ENCODE measurements around the gene ZDHHC18. TPM values are rescaled to one million over a fixed set of nuclear protein-coding genes. Genes with fewer than 3 reads are reported as not detected.

ZDHHC18 gene
- total RNA-seq, 1 experiment from 2014 or later = 33.1 TPM

DNA sequence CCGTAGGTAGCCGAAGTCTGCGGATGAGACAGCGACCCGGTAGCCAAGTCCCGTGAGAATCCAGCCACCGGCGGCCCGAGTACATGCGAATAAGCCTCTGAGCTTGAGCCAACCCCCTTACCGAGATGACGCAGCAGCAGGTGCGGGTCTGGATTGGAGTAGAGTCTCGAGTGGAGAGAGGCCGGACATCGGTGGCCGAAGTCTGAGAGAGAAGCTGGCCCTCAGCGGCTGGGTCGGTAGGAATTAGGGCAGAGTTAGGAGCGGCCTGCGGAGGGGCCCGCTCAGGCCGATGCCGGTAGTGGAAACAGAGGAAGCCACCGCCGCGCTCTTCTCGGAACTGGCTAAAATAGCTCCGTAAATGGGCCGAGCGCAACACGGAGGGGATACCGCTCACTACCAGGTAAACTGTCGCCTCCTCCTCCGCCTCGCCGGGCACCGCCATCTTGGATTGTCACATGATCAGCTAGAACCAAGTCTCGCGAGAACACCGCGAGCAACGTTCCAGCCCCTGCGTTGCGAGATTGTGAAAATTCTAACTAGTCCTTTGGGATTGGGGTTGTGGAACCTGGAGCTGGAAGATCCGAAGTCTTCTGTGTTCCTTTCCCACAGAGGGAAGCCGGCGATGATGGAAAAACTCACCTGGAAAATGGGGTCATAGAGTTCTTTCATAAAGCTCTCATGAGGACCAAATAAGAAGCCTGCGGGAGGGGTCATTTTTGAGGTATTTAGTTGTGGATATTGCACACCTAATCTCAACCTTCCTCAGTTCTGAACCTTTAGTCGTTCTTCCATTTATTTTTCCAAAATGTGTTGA lies 73.7 kb downstream of the ZDHHC18 start, which contains the start of gene GPATCH3:
GPATCH3 (minus strand) TSS at position 467 of the 814 bp plus-strand sequence; CDS start at position 442, 25 bp downstream.
- Histone ChIP-seq H2AK5ac (ENCODE audit: insufficient read length, low read length) (no peak within 1 kb of the TSS), H3K56ac (ENCODE audit: insufficient read length, low read depth, low read length) (no peak within 1 kb of the TSS), H3K9ac (ENCODE audit: extremely low read depth, insufficient read length, low read length) (peak within 1 kb of the TSS; percentile 73), H4K91ac (ENCODE audit: insufficient read length, low read depth, low read length) (peak within 1 kb of the TSS; percentile 62), H3K4ac (ENCODE audit: low read depth, low read length) (no peak within 1 kb of the TSS), H3K14ac (ENCODE audit: insufficient read depth, low read length) (peak within 1 kb of the TSS; percentile 65), H3K79me2 (ENCODE audit: insufficient read depth, low read length) (peaks cover 8% of the 10 kb centered on the region; the same call in 1 of the 2 replicates), H2BK5ac (ENCODE audit: insufficient read length, low read length) (no peak within 1 kb of the TSS), H3K9me3 (ENCODE audit: control insufficient read depth, low read depth, low read length) (no peaks in the 10 kb centered on the region), H3K23ac (ENCODE audit: insufficient read length, low read depth, low read length) (no peak within 1 kb of the TSS), H4K20me1 (ENCODE audit: control insufficient read depth, insufficient read depth, insufficient read length) (no peaks in the 10 kb centered on the region), H3K79me1 (ENCODE audit: insufficient read depth, low read depth, low read length, poor library complexity, severe bottlenecking) (peaks cover 5% of the 10 kb centered on the region), H3T11ph (ENCODE audit: low read length) (no peak within 1 kb of the TSS), H3K4me1 (ENCODE audit: insufficient read depth, low read length) (peaks cover 5% of the 10 kb centered on the region; the same call in 1 of the 2 replicates), H2BK20ac (ENCODE audit: low read depth, low read length, poor library complexity, severe bottlenecking) (no peak within 1 kb of the TSS), H3K27me3 (ENCODE audit: insufficient read depth, low read length) (no peaks in the 10 kb centered on the region), H2BK12ac (ENCODE audit: insufficient read length, low read depth, low read length) (peak within 1 kb of the TSS; percentile 15), H3K18ac (ENCODE audit: insufficient read length, low read depth, low read length) (peak within 1 kb of the TSS; percentile 39), H3K27ac (ENCODE audit: insufficient read length, low read depth, low read length) (peak within 1 kb of the TSS; percentile 40), H3K23me2 (ENCODE audit: insufficient read length, low read depth, low read length, poor library complexity, severe bottlenecking) (peaks cover 12% of the 10 kb centered on the region), H2AFZ (ENCODE audit: low read length) (peak within 1 kb of the TSS; percentile 88), H4K8ac (replicated peaks; ENCODE audit: insufficient read length, low read depth, low read length) (peak within 1 kb of the TSS; percentile 89), H2BK15ac (ENCODE audit: low read depth, low read length) (no peak within 1 kb of the TSS), H4K5ac (ENCODE audit: insufficient read length, low read depth, low read length) (peak within 1 kb of the TSS; percentile 80), H2BK120ac (ENCODE audit: low read depth, low read length, poor library complexity, severe bottlenecking) (no peak within 1 kb of the TSS), H3K4me2 (ENCODE audit: insufficient read depth, insufficient read length, low read length) (peak within 1 kb of the TSS; percentile 91)
- TF ChIP-seq, protein P1, sequence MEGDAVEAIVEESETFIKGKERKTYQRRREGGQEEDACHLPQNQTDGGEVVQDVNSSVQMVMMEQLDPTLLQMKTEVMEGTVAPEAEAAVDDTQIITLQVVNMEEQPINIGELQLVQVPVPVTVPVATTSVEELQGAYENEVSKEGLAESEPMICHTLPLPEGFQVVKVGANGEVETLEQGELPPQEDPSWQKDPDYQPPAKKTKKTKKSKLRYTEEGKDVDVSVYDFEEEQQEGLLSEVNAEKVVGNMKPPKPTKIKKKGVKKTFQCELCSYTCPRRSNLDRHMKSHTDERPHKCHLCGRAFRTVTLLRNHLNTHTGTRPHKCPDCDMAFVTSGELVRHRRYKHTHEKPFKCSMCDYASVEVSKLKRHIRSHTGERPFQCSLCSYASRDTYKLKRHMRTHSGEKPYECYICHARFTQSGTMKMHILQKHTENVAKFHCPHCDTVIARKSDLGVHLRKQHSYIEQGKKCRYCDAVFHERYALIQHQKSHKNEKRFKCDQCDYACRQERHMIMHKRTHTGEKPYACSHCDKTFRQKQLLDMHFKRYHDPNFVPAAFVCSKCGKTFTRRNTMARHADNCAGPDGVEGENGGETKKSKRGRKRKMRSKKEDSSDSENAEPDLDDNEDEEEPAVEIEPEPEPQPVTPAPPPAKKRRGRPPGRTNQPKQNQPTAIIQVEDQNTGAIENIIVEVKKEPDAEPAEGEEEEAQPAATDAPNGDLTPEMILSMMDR (conservative IDR thresholded peaks at IDR 0.05) = no peak
- peak within 1 kb of the TSS; percentile 94 to 99 (median 96) for H3K27ac Mint-ChIP-seq
- H3K36me3 Mint-ChIP-seq (ENCODE audit: insufficient read depth in 1 of 3, low read depth in 3 of 3) = peaks cover 2 to 25% (median 18%) of the 10 kb centered on the region in 3 experiments; a peak in 5 of 7 replicates
- H3K4me1 Mint-ChIP-seq = peaks cover 10 to 13% of the 10 kb centered on the region in 2 experiments
- peak within 1 kb of the TSS; percentile 91 to 92 for H3K4me3 Mint-ChIP-seq
- no CpG with 5 or more reads among the region's 50 CpGs for WGBS (ENCODE audit: extremely low coverage, insufficient read length, low lambda C conversion rate)
- H3K27me3 Mint-ChIP-seq (ENCODE audit: low read depth) = no peaks in the 10 kb centered on the region
- peak; percentile 88 for DNase-seq
- no peaks in the 10 kb centered on the region; a peak in 1 of 5 replicates for H3K9me3 Mint-ChIP-seq
